Bone marrow (tissue), 2 donors: ENCODE results near the gene SNX27.

Source experiments
- DNase-seq, 2 donors: peaks; one replicate each; lab custom pipeline; 2025; lab: John Stamatoyannopoulos, UW

Gene SNX27

DNA sequence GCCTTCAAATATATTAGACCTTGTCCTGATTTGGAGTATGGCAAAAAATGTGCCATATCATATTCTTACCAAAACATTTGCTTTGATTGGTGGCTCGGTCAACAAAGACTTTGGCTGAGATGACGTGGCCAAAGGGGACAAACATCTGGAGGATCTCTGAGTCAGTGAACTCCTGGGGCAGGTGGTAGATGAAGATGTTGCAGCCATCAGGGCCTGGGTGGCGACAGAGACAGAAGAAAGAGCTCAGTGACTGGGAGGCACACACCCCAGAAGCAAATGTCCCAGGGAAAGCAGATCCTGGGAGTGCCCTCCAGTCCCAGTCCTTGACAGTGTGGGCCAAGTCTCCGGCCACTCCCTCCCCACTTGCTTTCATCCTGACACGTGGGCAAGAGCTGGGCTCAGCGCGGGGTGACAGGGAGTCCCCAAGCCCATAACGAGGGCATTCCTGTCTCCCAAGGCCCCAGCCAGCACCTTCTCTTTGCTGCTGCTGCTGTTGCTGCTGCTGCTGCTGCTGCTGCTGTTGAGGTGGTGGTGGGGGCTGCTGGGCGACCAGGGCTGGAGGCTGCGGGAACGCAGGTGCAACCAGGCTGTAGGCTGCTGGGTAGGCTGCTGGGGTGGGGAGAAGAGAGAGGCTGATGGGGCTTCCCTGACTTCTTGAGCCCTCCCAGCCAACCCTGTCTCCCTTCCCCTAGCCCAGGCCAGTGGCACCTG, 94.1 kb downstream of the SNX27 start:
- DNase-seq, result no peak

DNA sequence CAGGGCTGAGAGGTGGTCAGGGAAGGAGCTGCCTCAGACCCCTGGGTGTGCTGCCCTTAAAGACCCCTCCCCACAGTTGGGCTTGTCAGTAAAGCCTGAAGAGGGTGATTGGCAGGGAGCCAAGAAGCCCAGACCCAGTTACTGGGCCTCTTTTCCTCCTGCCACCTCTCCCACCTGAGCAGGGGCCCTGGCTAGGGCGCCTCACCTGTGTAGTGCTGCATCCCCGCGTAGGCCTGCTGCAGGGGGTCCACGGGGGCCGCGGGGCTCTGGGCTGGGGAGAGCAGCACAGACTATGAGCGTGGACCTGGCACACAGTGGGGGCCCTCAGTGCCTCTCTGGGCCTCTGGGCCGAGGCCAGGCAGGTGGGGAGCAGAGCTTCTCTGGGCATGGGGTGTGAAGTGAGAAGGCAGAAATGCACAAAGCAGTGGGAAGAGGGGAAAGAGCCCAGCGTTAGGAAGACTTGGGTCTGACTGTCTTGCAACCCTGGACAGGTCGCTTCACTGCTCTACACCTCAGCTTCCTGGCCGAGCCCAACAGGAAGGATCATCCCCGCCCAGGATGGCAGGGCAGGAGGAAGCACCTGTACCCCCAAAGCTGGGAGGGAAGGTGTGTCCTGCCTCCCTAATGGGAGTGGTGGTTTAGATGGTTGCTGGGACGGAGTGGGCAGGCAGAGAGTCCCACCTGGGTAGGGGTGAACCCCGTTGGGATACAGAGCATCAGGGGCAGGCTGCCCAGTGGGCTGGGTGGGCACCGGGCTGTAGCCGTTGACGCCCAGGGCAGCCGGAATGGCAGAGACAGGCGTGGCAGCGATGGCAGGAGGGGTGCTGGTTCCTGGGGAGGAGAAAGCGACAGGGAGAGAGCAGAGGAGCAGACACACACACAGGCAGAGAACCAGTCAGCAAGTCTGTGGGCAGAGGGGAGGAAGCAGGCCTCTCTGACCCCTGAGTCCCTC, 94.9 kb downstream of the SNX27 start:
- DNase-seq, result no peak

DNA sequence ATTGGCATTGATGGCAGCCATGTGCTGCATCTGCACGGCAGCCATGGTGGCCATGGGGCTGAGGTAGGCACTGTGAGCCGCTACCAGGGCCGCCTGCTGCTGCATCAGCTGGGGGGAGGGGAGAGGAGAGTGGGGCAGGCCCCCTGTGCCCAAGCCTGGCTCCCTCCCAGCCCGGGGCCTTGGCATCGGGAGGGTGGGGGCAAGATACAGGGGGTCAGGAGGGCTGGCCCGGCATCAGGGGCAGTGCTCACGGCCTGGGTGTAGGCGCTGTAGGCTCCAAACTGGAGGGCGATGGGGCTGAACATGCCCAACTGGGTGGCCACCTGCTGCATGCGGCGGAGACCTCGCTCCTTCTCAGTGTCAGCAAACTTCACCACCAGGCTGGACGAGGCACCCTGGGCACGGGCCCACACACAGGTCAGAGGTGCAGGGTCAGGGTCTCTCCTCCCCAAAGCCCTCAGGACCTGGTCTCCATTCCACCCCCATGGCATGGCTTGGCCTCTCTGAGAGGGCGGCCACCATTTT, 95.8 kb downstream of the SNX27 start:
- no peak for DNase-seq

DNA sequence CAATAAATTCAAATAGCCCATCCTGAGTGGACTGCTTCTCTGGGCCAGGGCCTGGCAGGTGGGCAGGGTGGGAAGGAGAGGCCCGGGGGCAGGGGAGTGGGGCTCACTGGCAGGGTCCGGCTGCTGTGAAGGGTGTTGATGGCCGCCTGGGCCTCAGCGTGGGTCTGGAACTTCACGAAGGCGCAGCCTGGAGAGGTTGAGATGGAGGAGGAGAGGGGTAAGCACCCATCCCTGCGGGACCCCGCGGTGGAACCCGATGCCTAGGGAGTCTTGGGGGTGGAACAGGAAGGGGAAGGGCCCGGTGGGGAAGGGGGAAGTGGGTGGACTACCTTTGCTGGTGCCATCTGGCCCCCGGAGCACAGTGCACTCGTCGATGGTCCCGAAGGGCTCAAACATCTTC, 97.0 kb downstream of the SNX27 start:
- no peak for DNase-seq

DNA sequence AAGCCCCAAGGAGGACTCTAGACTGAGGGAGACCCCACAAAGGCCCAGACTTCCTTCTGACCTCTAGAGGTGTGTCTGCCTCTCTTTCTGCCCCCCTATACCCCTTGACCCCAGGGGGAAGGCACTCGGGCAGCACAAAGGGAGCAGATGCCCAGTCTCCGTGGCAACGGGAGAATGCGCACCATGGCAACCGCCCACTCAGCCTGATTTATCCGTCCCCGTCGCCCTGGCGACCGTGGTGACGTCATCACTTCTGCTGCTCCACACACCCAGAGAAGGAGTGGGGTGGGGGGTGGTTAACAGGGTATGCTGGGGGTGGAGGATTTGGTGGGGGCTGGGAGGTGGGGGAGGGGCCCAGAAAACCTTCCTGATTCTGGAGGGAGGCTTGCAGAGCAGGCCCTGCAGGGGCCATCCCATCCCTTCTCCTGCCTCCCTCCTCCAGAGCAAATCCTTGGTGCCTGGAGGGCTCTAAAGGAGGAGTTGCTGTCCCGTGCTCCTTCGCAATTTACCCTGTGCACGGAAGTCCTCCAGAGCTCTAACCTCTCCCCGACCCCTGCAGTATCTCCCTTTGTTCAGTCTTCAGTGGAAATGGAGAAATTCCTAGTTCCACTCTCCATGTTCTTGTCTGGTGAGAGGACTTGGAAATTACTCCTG, 98.5 kb downstream of the SNX27 start:
- no peak for DNase-seq

DNA sequence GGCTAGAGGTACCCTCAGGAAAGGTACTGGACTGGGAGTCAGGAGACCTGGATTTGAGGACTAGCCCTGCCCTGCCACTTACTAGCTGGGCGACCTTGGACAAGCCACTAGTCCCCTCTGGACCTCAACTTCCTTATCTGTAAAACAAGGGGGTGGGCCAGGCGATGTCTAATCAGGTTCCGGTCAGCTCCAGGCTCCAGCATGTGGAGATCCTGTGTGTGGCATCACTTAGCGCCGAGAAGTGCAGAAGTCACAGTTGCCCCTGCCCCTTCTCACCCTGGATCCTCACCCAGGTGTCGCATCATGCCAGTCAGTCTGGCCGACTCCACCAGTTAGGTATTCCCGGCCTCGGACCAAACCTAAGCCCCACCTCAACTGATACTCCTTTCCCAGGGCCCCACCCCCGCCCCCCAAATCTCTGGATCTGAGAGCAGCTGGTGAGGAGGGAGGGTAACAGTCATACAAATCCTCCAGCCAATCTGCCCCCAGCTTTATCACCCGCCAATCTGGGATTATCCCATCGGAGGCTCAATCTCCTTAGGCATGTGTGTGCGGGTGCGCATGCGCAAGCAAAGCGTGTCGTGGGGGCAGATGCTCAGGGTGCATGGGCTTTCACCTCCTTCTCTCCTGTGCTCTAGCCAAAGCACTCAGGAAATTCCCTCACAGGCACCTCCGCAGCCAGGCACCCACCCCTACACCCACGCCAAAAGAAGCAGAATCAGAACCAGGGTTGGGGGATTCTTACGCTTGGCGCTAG, 99.4 kb downstream of the SNX27 start:
- no peak for DNase-seq

DNA sequence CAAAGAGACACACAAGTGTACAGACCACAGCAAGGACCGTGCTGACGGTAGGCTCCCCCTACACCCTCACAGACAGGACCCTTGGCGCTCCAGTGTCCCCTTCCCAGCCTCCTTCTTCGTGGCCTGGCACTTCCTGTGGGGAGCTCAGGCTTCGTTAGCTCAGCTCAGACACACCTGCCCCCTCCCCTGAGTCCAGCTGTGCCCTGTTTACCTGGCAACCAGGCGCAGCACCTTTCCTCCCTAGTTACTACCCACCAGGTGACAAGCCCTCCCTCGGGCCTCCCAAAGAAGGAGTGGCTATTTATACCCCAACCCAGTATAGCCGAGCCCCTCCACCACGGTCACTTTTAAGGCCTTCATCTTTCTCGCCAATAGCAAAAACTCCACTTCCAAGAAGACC, 100.1 kb downstream of the SNX27 start:
- DNase-seq, result no peak

DNA sequence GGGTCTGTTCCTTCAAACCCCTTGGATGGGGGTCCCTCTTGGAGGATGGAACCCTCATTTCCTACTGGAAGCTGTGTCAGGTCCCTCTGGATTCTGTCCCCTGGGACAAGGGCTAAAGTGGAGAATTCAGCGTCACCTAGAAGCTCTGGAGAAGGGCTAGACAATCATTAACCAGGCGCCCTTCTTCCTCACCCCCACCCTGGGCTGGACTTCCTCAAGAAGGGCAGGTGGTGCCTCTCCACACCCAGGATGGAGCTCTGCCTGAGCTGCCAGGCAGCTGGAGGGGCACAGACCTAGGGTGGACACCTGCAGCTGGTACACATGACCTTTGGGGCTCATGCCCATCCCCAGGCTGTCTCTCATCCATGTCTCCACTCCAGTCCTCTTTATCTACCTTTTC, 101.2 kb downstream of the SNX27 start:
- DNase-seq, result no peak

DNA sequence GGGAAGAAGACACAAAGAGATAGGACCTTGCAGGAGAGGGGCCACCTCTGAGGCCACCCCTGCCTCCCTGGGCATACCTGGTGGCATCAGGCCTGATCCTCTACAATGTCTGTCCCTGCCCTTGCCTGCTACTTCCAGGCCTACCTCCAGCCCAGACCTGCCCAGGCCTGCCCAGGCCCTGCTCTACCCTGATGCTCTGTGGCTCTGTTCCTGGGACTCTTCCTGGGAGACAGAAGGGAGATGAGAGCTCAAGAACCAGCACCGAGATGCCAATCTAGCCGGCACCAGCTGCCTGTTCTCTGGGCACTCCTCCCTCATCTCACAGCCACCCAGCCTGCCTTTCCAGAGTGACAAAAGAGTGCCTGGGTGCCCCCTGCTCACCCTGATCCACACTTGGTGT, 102.0 kb downstream of the SNX27 start:
- no peak for DNase-seq

DNA sequence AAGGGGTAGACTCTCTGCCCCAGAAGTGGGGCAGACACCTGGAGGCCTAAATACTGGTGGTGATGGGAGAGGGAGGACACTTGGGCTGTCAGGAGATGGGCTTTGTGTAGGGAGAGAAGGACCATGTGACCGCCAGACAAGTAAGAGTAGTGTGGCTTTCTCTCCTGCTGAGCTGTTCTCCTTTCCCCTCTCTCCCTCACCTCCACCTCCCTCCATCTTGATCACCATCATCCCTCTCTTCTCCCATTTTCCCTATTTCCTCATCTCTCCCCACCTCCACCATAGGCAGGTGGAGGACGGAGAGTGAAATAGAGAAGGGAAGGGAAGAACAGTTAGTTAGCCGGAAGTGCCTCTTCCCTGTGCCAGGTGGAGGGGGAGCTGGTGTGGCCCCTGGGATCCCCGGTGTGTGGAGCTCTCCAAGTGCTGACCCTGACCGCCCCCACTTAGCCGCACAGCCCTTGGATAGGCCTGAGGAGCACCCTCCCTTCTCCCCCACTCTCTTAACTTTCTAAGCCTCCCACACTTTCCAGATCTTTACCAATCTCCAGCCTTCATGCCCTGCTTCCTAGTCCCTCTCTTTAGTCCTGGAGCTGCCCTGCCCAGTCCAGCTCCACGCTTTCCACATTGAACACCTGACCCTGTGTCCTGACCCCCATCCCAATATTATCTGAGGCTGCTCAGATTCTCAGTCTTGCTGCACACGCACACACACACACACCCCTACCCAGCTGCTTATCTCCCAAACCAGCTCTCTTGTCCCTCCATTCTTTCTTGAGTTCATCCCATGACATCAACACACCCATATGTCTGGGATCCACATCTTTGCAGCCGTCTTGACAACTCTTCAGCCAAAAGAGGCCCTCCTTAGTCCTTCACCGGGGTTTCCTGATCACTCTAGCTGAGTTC, 103.2 kb downstream of the SNX27 start:
- no peak for DNase-seq

DNA sequence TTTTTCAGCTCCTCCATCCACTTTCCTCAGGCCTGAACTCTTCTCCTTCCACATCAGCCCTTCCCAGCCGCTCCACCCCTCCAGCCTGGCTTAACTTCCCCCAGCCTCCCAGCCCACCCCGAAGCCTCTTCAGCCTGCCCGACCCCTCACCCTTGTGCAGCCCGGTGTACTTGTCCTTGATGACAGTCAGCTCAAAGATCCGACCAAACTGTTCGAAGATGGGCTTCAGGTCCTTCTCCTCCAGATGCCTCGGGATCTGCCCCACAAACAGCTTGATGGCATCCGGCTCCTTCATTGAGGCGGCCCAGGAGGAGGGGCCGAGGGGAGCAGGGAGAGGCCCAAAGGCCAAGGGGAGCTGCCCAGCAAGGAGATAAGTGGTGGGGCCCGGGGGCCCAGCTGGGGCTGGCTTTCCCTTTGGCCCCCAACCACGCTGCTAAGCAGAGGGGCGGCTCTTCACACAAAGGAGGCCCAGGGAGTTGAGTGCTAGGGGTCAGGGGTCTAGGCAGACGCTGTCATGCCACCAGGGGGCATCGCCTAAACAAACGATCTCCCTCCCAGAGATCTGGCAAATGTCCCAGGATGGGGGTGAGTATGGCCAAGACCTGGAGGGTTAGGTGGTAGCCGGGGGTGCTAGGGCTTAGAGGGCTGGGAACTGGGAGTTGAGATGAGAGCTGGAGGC, 104.0 kb downstream of the SNX27 start:
- no peak for DNase-seq

DNA sequence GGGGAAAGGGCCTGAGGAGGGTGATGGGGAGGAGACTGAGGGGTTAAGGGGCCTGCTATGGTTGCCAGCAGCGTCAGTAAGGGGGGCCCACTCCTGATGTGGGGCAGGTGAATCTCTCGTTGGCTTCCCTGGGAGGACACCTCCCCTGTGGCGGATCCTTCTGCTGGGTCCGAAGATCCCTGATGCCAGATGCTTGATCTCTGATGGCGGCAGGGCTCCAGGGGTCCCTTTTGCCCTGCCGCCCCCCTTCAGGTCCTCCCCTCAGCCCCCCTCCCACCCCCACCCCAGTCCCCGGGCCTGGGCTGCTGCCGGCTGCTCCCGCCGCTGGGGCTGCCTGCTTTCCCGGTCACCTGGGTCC, 104.5 kb downstream of the SNX27 start:
- DNase-seq, result no peak

DNA sequence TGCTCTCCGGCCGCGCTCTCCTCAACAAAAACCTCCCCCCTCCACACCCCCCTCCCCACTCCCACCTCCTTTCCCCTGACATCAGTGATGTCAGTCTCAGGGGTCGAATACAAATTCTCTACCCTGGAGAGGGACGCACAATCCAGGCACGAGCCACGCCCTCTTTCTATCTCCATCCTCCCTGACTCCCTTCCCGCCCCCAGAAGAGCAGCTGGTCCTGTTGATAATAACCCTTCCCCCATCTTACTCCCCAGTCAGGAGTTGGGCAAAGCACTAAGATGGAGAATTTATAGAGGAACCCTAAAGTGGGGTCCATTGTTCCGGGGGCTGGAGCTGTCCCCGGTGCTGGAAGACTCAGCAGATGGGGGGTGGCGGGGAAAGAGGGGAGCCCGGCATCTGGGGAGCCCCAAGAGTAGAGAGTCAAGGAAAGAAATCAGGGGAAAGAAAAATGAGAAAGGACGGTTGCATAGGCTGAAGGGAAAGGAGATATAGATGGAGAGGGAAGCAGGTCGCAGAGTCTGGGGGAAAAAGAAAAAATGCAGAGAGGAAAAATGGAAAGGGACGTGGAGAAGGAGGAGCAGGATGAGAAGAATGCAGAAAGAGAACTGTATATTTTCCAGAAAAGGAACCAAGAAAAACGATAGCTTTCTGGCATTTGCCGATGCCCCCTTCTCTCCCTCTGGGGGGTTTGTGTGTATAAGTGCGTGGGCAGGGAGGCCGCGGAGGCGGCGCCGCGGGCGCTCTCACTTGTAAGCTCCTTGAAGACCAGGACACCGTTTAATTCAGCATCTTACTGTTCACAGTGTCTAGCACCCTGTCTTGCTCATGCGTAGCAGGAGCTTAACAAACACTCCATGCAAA, 105.2 kb downstream of the SNX27 start, which contains the start of gene CELF3:
TSS of gene CELF3 (minus strand) at position 33 of the 861 bp plus-strand sequence. CDS start 783 bp downstream, outside the sequence.
- DNase-seq, result no peak

DNA sequence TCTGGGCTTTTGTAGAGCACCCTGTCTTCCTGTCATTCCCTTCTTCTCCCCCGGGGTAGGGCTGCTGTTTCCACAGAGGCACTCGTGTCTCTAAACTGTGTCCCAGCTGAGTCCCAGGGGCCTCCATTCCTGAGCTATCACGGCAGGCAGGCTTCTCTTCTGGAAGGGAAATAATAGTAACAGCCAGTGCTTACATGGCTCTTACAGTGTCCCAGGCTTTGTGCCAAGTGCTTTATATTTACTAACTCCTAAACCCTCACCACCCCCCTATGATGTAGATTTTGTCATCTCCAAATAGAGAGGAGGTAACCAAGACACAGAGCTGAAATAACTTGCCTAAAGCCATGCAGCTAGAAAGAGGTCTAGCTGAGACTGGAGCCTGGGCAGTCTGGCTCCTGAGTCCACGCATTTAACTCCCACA, 106.2 kb downstream of the SNX27 start:
- DNase-seq, result no peak

DNA sequence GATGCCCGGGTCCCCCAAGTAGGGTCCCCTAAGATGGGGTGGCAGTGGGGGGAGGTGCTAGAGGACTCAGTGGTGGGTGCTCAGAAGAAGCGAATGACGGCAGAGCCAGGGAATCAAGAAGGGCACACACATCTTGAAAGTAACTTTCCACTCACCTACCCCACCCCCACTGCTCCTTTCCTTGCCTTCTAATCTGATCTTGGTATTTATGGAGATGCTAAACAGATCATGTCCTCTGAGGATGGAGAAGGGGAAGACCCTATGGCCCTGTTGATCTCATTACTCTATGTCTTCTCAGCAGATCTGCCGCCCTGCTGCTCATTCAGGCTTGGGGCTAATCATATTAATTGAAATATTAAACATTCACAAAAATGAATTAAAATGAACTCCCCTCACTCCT, 106.8 kb downstream of the SNX27 start:
- no peak for DNase-seq

DNA sequence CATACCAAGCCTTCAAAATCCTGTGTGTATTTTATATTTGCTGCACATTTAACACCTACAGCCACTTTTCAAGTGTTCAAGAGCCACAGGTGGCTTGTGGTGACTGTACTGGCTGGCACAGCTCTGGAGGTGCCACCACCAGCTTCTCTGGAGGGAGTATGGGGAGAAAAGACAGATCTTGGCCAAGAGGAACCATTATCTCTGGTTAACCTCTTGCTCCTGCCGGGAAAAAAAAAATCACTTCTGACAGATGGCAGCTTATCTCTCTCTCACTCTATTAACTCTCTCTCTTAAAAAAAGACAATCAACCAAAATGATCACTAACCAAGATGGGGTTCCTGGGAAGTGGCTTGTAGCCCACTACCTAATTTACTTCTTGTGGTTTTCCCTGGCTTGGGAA, 108.3 kb downstream of the SNX27 start:
- DNase-seq, result no peak

DNA sequence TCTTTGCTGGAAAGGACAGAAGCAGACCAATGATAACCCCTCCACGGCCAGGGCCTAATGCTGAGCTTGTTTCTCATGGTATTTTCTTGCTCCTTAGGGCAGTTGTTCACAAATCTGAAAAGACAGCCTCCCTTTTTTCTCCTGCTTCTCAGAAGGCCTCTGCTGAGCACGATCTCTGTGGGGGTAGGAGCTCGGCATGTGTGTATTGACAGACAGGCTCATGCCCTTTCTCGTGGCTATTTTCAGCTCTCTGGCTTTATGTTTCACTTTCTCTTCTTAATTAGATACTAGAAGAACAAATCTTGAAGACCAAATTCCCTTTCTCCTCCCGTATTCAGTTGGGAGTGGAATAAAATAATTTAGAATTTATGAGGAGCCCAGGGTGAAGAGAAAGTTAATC, 108.7 kb downstream of the SNX27 start:
- DNase-seq, result peak in 1 of 2 donors; percentile 24

DNA sequence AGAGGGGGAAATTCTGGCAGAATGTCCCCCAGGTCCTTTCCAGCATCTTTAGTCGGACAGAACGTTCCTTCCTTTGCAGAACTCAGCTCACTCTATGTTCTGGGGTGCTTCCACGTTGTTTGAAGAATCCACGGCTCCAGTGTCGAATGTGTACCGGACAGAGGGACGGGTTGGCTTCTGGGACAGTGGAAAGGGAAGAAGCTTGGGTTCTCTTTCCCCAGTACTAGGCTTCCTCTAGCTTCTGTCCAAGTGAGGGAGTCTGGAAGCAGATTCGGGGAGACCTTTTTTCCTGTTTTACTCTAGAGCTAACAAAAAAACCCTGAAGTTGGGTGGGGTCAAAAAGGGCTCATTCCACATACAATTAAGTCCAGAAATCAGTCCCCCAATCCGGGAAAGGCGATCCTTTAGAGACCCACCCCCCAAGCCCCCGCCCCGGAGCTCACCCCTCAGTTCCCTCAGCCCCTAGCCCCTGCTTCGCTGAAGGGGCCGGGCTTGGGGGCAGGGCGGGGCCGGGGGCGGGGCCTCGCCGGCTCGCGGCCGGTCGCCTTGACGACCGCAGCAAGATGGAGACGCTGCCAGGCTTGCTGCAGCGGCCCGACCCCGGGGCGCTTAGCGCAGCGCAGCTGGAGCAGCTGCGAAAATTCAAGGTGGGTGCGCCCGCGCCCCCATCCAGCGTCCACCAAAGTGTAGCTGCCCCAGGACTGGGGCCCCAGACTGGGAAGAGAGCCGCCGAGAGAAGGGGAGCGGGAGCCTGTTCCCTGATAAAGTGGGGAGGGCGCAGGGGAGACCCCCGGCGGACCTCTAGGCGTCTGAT, 109.3 kb downstream of the SNX27 start, which contains the start of gene RIIAD1:
TSS of gene RIIAD1 (plus strand) at position 549 of the 814 bp plus-strand sequence. CDS start at position 564, 15 bp downstream.
- DNase-seq, result no peak
